GM19025 (cell line): ENCODE data around the gene CNTNAP5.

Experiments used
- ATAC-seq: cut with Tn5 transposase; IDR thresholded peaks from one replicate; pipeline ENCODE4 v1.9.1; 2021; ENCODE audit warnings: mild to moderate bottlenecking, low read depth, moderate library complexity; ENCODE audit not compliant: unreplicated experiment

CNTNAP5 gene

DNA sequence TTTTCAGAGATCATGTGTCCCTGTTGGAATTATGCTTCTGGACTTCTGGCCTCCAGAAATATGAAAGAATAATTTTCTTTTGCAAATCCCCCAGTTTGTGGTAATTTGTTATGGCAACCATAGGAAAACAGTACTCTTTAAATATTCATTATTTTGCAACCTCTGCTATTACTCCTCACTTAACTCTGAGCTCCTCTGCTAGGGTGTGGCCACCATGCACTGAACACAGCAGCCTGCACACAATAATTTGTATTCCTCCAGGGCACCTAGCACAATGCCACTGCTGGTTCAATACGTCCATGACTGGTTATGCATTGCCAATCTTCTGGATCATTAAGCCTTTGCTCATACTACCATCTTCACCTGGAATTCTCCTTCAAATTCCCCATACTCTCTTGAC is 232.0 kb downstream of the CNTNAP5 start:
- ATAC-seq = no peak

DNA sequence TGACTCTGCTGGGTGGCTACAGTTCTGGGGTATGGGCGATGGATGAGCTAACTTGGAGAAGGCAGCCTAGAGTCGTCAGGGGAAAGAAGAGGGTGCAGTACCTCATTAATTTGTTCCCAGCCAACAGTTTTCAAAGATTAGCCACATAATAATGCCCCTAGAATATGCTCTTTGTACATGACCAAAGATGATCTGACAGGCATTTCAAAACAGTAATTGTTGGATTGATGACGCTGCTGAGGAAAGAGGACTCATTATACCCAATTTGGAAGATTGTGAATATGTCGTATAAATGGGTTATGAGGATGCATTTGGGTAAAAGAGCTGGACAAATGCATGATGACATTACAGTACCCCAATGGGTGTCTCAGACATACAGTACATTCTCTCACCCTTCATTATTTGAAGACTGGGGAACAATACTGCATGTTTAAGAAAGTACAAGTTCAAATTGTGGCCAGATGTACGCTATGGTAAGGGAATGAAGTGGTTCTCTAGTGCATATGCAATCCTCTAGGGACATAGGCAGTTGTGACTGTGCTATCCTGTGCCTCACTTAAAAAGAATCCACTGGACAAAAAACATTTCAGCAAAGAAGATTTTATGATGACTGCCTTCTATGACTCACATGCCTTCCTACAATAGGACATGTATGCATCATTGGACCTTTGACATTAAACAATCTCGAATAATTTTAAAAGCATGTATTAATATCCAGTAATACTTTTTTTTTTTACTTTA is 233.2 kb downstream of the CNTNAP5 start:
- ATAC-seq = no peak

DNA sequence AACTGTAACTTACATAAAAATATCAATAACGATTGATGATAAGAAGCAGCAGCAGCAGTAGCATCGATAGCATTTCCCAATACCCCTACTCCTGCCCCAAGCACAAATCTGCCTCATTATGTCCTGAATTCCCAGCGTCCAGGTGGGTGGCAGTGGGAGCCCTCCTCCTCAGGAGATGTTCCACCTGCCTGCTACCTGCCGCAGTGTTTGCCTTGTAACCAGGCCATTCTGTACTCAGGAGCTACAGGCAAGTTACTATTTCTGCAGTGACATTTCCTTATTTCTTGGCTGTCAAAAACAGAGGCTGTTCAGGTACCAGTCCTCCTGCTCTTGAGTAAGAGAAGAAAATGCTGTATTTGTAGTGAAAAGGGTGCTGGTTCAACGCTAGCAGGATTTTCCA is 236.4 kb downstream of the CNTNAP5 start:
- ATAC-seq = no peak

DNA sequence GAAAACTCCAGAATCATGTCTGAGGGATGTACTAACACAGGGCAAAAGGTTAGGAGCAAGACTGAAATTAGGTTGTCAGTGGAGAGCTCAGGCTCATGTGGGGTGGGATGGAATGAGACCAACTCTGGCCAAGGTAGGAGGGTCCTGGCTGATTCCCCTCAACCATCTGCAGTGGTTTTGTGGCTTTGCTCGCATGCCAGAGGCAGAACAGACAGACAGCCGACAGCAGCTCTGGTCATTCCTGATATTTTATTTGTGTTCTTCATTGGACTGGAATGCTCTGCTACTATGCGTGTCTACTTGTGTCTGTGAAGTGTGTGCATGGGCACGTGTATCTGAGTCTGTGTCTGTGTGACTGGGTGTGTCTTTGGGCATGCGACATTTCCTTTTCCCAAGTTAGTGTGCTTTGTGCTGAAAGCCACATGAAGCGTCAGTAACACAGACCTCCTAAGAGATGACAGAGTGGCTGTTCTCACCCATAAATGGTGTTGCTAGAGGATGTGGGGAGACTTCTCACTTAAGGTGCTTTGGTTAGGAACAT is 239.5 kb downstream of the CNTNAP5 start:
- ATAC-seq = no peak

DNA sequence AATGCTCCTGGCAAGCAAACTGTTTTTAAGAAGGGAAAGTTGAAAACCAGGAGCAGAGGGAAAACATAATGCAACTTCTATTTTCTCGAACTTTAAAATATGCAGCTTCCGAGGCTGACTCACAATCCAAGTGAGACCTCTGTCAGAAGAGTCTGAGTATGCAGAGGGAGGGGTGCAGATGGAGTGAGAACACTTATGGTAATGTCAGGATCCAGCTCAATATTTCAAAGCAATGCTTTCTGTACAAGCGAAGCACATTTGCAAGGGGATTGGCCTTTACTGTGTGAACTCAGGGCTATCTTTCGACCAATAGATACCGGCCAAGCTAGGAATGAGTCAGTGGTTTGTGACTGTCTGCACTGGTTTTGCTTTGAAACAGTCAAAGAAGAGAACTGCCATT is 242.7 kb downstream of the CNTNAP5 start:
- ATAC-seq = no peak

GRCh38 chr2:124269348-124269747 is 244.3 kb downstream of the CNTNAP5 start:
- ATAC-seq = no peak

- no peak for ATAC-seq
Observed at GRCh38 chr2:124272261-124272841, 247.3 kb downstream of the CNTNAP5 start.

- ATAC-seq = no peak
Observed at GRCh38 chr2:124281541-124281940, 256.5 kb downstream of the CNTNAP5 start.

DNA sequence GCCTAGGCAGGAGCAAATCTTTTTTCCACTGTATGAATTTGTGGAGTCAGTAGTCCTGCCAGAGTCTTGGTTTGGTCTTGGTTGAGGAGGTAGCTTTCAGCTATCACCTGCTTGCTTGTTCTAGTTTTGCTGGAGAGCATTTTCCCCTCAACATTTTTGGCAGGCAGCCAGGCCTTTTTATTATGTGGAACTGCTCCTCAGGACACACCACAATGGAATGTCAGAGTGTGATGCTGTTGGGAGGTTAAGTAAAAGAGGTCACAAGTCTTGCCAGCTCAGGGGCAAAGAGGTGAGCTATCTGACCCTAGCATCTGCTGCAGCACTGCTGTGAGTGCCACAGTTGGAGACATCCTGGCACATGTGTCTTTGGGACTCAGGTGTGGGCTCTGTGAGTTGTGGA is 258.0 kb downstream of the CNTNAP5 start:
- no peak for ATAC-seq

DNA sequence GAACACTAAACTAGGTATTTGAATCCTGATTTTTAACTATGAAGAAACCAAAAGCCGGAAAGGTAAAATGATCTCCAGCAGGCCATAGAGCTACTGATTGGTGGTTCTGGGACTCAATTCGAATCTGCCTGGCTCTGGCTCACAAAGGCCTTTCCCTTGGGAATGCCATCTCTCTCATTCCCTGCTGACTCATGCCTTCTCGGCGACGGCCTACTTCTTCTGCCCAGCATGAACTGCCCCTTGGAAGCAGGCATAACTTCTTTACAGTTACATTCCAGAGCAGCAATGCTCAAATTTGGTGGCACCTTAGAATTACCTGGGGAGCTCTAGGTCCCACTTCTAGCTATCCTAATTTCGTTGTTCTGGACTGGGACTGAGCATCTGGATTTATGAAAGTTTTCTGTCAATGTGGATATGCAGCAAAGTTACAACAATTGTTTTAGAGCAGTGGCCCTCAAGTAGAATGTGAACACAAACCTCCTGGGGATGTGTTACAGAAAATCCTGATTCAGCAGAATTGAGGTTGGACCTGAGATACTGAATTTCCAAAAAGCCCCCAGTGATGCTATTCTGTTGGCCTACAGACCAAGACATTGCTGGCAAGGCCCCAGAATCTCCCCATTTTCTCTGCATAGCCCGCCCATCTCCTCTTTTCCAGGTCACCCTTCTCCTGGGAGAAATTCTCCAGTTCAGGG is 261.1 kb downstream of the CNTNAP5 start:
- ATAC-seq = no peak

DNA sequence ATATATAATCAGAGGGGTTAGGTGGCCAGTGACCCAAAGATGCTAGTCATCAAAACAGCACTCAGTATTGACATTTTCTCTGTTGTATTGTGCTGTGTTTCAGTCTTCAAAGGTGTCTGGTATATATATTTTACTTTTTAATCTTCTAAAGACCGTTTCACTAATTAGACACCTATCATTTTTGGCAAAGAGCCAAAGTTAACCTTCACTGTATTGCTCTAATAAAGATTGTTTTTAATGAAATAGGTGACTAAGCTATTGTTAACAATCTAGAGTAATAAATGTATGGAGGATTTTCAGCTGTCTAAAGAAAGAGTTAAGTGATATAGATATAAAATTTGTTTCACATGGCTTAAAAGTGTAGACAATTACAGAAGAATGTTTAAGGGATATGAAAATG is 264.0 kb downstream of the CNTNAP5 start:
- ATAC-seq = no peak

DNA sequence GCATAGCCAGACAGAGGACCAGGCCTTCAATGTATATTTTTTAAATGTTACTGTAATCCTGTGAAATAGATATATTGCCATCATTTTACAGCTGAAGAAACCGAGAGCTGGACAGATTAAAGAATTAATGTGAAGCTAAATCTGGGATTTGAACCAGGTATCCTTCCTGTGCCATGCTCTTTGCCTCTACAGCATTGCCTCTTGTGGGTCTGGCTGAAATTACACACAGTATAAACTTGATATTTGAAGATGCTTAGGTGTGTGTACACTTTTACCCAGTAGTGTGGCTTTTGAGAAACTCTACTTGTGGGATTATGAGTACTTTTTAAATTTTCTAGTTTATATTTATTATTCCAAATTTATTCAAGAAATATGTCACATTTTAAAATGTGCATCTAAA is 264.5 kb downstream of the CNTNAP5 start:
- ATAC-seq = no peak

- no peak for ATAC-seq
Observed at GRCh38 chr2:124296470-124296869, 271.4 kb downstream of the CNTNAP5 start.

GRCh38 chr2:124301915-124302314 is 276.8 kb downstream of the CNTNAP5 start:
- no peak for ATAC-seq

GRCh38 chr2:124308319-124309062 is 283.4 kb downstream of the CNTNAP5 start:
- ATAC-seq = no peak

- no peak for ATAC-seq
Observed at GRCh38 chr2:124309563-124310138, 284.6 kb downstream of the CNTNAP5 start.

DNA sequence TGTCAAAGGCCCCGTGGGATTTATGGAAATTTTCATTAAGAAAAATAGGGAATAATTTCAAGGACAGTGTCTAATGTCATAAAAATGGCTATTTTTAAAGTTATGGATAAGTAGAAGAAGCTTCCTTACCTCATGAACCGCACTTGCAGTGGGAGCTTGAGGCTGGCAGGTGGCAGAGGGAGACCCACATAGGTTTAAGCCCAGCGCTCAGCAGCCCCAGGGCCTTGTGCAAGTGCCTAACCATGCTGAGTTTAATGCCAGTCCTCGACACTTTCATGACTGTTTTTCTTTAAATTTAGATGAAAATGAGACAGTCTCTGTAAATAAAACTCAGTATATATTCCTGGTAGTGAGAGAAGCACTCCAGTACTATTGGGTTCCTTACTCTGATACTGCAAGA is 285.6 kb downstream of the CNTNAP5 start:
- ATAC-seq = no peak

DNA sequence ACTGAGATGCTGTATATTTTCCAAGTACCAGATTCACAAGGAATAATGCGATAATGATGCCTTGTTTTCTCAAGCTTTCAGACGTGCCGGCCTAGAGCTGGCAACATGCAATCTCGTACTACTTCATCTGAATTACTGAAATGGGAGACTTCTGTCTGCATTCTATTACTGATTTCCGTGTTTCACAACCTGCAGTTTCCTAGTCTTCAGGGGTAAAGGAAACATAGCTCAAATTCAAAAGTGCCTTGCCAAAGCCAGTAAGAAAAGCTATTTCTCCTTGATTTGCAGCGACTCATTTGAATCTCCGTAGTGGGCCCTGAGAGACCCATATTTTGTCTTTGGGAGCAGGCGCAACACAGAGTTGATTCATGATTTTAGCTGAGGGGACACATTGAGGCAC is 289.0 kb downstream of the CNTNAP5 start:
- no peak for ATAC-seq

GRCh38 chr2:124315221-124315880 is 290.3 kb downstream of the CNTNAP5 start:
- ATAC-seq = no peak

GRCh38 chr2:124316133-124316532 is 291.0 kb downstream of the CNTNAP5 start:
- no peak for ATAC-seq
